C4-2B (cell line): Measurements from ENCODE around the gene PRKCA.

Experiments used
- H3K27ac ChIP-seq: fragments of 450-650 bp; 2 replicates; pipeline ENCODE4 v1.5.1; 2017
- ZFX ChIP-seq: fragments of 450-650 bp; IDR thresholded peaks from 2 replicates; pipeline ENCODE4 v1.6.1; 2017
- TF ChIP-seq, protein P1 (sequence below): fragments of 450-650 bp; conservative IDR thresholded peaks from 2 replicates; pipeline ENCODE4 v1.5.1; 2017; ENCODE audit warnings: mild to moderate bottlenecking

Gene PRKCA

DNA sequence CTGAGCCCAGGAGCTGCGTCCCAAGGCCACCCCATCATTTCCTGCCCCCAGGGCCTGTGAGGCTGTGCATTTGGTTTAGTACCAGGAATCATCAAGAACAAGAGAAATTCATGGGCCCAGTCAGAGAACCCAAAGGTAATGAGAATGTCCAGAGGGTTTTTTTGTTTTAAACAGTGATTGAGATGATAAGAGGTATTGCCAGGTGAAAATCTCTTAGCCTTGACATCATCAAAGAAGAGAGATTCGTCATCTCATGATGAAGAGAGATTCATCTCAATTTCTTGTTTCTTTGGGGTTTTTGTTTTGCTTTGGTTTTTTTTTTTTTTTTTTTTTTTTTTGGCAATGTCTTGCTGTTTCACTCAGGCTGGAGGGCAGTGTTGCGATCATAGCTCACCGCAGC is 361.9 kb downstream of the PRKCA start:
- peak overlapping the region; percentile 98 for H3K27ac ChIP-seq
- TF ChIP-seq, protein P1, sequence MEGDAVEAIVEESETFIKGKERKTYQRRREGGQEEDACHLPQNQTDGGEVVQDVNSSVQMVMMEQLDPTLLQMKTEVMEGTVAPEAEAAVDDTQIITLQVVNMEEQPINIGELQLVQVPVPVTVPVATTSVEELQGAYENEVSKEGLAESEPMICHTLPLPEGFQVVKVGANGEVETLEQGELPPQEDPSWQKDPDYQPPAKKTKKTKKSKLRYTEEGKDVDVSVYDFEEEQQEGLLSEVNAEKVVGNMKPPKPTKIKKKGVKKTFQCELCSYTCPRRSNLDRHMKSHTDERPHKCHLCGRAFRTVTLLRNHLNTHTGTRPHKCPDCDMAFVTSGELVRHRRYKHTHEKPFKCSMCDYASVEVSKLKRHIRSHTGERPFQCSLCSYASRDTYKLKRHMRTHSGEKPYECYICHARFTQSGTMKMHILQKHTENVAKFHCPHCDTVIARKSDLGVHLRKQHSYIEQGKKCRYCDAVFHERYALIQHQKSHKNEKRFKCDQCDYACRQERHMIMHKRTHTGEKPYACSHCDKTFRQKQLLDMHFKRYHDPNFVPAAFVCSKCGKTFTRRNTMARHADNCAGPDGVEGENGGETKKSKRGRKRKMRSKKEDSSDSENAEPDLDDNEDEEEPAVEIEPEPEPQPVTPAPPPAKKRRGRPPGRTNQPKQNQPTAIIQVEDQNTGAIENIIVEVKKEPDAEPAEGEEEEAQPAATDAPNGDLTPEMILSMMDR: no peak
- TF ChIP-seq ZFX: no peak

DNA sequence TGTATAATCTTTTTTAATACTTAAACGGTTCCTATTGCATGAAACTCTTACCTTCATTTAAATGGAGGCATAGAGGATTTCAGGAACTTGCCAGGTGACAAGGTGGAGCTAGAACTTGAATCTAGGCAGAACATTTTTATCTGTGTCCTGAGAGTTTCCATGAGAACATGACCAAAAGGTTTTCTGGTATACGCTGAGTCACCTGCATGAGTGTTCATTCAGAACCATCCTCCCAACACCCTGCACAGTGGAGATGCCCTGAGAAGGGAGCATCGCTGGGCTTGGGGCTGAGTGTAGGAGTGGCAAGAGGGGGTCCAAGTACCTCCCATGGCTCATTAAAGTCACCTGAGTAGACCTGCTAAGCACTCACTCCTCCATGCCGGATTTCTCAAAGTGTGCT is 362.8 kb downstream of the PRKCA start:
- TF ChIP-seq ZFX: no peak
- TF ChIP-seq, protein P1: no peak

DNA sequence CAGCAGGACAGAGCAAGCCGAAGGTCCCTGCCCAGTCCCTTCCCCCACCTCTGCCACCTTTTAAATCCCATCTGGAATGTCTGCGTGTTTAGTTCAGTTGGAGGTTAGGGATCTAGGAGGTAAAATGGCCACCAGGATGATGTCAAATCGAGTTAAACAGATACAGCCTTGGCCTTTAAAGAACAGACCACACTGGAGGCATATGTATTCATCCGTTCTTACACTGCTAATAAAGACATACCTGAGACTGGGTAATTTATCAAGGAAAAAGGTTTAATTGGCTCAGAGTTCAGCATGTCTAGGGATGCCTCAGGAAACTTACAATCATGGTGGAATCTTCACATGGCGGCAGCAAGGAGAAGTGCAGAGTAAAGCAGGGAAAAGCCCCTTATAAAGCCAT is 364.7 kb downstream of the PRKCA start:
- TF ChIP-seq, protein P1: no peak
- no peak for TF ChIP-seq ZFX
- H3K27ac ChIP-seq: no peak overlapping the region

More for the DNA sequence above, 362.8 kb downstream of the PRKCA start:
- no peak overlapping the region for H3K27ac ChIP-seq

DNA sequence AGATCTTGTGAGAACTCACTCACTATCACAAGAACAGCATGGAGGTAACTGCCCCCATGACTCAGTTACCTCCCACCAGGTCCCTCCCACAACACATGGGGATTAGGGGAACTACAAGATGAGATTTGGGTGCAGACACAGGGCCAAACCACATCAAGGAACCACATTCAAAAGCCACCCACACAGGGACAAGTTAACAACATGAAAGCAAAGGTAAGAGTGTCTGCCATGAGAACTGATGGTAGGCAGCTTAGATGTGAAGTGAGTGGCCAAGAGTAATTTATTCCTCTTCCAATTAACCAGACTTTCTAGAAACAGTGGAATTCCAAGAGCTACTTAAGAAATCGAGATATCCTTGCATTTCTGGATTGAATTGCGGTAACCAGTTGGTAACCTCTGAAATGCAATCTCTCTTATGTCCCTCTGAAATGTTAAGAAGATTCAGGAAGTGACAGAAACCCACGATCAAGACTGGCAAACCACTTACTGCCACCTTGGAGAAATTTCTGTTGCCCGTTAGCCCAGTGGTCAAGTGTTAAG is 365.1 kb downstream of the PRKCA start:
- TF ChIP-seq, protein P1: no peak
- no peak for TF ChIP-seq ZFX

DNA sequence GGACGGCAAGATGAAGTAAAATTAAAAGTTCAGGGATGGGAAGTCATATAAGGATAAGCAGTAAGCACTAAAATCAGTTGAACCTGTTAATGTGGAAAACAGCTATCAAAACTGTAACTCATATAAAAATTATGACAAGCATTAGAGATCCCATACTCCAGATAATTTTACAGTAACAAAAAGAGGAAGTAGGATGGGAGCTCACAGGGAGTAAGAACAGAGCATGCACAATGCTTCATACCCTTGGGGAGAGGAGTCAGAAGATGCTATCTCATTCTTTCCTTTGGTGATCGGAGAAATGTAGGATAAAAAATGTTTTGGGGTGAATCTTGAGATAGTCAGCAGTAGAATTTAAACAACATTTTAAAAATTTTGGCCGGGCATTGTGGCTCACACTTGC is 367.8 kb downstream of the PRKCA start:
- TF ChIP-seq ZFX: no peak
- TF ChIP-seq, protein P1: no peak
- no peak overlapping the region for H3K27ac ChIP-seq

More for the DNA sequence above, 365.1 kb downstream of the PRKCA start:
- no peak overlapping the region for H3K27ac ChIP-seq

DNA sequence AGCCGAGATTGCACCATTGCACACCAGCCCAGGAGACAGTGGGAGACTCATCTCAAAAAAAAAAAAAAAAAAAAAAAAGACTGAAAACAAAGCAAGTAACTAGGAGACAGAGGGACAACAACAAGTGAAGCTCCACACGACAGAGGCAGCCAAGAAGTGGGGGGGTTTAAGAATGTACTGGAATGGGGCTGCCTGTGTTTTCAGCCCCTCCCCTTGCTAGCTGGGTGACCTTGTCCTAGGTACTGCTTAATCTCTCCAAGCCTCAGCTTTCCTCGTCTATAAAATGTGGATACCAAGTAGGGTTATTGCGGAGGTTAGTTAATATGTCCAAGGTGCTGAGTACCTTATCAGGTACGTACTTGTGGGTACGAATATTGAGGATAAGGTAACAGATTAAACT is 368.7 kb downstream of the PRKCA start:
- H3K27ac ChIP-seq: no peak overlapping the region
- TF ChIP-seq ZFX: no peak
- TF ChIP-seq, protein P1: no peak

DNA sequence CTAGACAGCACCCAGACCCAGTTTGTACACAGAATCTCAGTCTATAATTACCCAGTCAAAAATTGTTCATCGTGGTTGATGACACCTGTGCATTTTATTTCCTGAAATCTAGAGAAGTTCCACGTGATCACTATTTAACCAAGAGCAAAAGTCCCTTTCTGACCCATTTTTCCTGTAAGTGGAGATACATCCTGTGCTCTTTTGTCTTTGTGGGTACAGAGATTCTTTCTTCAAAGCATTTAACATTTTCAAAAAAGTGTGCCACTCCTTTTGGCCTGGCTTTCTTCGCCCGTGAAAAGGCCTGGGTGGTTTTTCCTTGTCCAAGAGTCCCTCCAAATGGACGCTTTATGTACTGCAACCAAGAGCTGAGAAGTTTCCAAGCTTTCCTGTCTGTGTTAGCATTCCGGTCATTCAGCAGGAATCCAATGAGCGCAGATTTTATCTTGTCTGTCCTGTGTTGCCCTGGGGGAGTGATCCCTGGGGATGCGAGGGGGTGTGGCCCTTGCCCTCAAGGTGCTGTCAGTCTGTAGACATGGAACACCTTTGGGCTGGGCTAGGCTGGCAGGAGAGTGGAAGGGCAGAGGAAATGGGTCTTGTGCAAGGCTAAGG is 371.4 kb downstream of the PRKCA start:
- H3K27ac ChIP-seq: no peak overlapping the region
- TF ChIP-seq ZFX: no peak
- TF ChIP-seq, protein P1: peak; percentile 89
